ENCODE data around the gene CADM4.
"Not testable (repeated sequence)": the region's sequence is repeated elsewhere in the genome, so short reads cannot be mapped to it uniquely, and the experiment has no call there.

The CADM4 gene

GRCh38 chr19:43589678-43590077 lies 50.0 kb downstream of the CADM4 start:
- Histone ChIP-seq H3K4me1 (ENCODE audit: insufficient read depth, low read length) (no peaks in the 10 kb centered on the region), H3K9me3 (ENCODE audit: insufficient read depth, low read depth, low read length) (no peaks in the 10 kb centered on the region), H3K9ac (ENCODE audit: low read depth, low read length) (no peak overlapping the region), H3K36me3 (ENCODE audit: insufficient read depth, low read depth, low read length) (peaks cover 39% of the 10 kb centered on the region), H3K27ac (ENCODE audit: low read length) (no peak overlapping the region), H3K27me3 (ENCODE audit: insufficient read depth, low read length) (no peaks in the 10 kb centered on the region), H3K4me3 (ENCODE audit: low read length) (no peak overlapping the region)

- H3K36me3 ChIP-seq (ENCODE audit: insufficient read depth, low read depth, low read length) = peaks cover 38% of the 10 kb centered on the region
- no peak overlapping the region for H3K9ac ChIP-seq (ENCODE audit: low read depth, low read length)
- H3K4me3 ChIP-seq (ENCODE audit: low read length) = no peak overlapping the region
- H3K27ac ChIP-seq (ENCODE audit: low read length) = no peak overlapping the region
- H3K27me3 ChIP-seq (ENCODE audit: insufficient read depth, low read length) = no peaks in the 10 kb centered on the region
- no peaks in the 10 kb centered on the region for H3K9me3 ChIP-seq (ENCODE audit: insufficient read depth, low read depth, low read length)
- no peaks in the 10 kb centered on the region for H3K4me1 ChIP-seq (ENCODE audit: insufficient read depth, low read length)
Observed at GRCh38 chr19:43589277-43589676, 50.4 kb downstream of the CADM4 start.

DNA sequence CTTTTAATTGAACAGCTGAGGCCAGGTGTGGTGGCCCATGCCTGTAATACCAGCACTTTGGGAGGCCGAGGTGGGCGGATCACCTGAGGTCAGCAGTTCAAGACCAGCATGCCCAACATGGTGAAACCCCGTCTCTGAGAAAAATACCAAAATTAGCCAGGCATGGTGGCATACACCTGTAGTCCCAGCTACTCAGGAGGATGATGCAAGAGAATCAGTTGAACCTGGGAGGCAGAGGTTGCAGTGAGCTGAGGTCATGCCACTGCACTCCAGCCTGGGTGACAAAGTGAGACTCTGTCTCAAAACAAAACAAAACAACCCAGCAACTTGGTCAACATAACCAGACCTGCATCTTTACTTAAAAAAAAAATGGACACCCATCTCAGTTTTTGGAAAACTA lies 52.6 kb downstream of the CADM4 start:
- not testable (repeated sequence) for H3K27ac ChIP-seq (ENCODE audit: low read length)

DNA sequence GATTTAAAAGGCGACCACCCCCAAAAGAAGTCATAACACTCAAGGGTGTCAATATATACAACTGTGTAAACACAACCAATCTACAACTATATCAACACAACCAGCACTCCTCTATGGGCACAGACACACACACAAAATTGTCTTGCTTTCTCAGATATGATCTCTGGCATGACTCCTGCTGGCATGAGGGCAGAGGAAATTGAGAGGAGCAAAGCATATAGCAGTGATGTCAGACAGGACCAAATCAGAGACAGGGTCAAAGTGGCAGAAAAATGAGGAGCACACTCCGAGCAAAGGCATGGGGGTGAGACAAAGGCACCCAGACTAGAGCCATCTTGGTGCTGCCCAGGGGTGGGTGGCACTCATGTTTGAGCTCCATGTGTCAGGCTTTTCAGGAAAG lies 53.3 kb downstream of the CADM4 start:
- H3K9ac ChIP-seq (ENCODE audit: low read depth, low read length) = no peak overlapping the region
- H3K4me3 ChIP-seq (ENCODE audit: low read length) = no peak overlapping the region
- peaks cover 20% of the 10 kb centered on the region; the same call in 1 of the 2 replicates for H3K36me3 ChIP-seq (ENCODE audit: insufficient read depth, low read depth, low read length)
- H3K27ac ChIP-seq (ENCODE audit: low read length) = no peak overlapping the region
- H3K9me3 ChIP-seq (ENCODE audit: insufficient read depth, low read depth, low read length) = no peaks in the 10 kb centered on the region
- no peaks in the 10 kb centered on the region for H3K4me1 ChIP-seq (ENCODE audit: insufficient read depth, low read length)
- H3K27me3 ChIP-seq (ENCODE audit: insufficient read depth, low read length) = no peaks in the 10 kb centered on the region

More for the DNA sequence above, 52.6 kb downstream of the CADM4 start:
- H3K27me3 ChIP-seq (ENCODE audit: insufficient read depth, low read length); H3K9me3 ChIP-seq (ENCODE audit: insufficient read depth, low read depth, low read length); H3K4me1 ChIP-seq (ENCODE audit: insufficient read depth, low read length); H3K9ac ChIP-seq (ENCODE audit: low read depth, low read length); H3K4me3 ChIP-seq (ENCODE audit: low read length): not testable (repeated sequence)
- peaks cover 21% of the 10 kb centered on the region; the same call in 1 of the 2 replicates for H3K36me3 ChIP-seq (ENCODE audit: insufficient read depth, low read depth, low read length)

- H3K27ac ChIP-seq (ENCODE audit: low read length) = no peak overlapping the region
Observed at GRCh38 chr19:43584484-43584883, 55.2 kb downstream of the CADM4 start.

GRCh38 chr19:43582495-43582894 lies 57.2 kb downstream of the CADM4 start:
- Histone ChIP-seq H3K4me1 (ENCODE audit: insufficient read depth, low read length) (no peaks in the 10 kb centered on the region; the same call in 1 of the 2 replicates), H3K9me3 (ENCODE audit: insufficient read depth, low read depth, low read length) (no peaks in the 10 kb centered on the region), H3K36me3 (ENCODE audit: insufficient read depth, low read depth, low read length) (peaks cover 6% of the 10 kb centered on the region; the same call in 1 of the 2 replicates), H3K27me3 (ENCODE audit: insufficient read depth, low read length) (no peaks in the 10 kb centered on the region), H3K9ac (ENCODE audit: low read depth, low read length) (no peak overlapping the region), H3K27ac (ENCODE audit: low read length) (no peak overlapping the region), H3K4me3 (ENCODE audit: low read length) (no peak overlapping the region)

More at GRCh38 chr19:43584484-43584883, 55.2 kb downstream of the CADM4 start:
- no peaks in the 10 kb centered on the region for H3K27me3 ChIP-seq (ENCODE audit: insufficient read depth, low read length)
- H3K36me3 ChIP-seq (ENCODE audit: insufficient read depth, low read depth, low read length) = peaks cover 6% of the 10 kb centered on the region; the same call in 1 of the 2 replicates
- H3K9me3 ChIP-seq (ENCODE audit: insufficient read depth, low read depth, low read length) = no peaks in the 10 kb centered on the region
- H3K9ac ChIP-seq (ENCODE audit: low read depth, low read length) = no peak overlapping the region
- no peaks in the 10 kb centered on the region; the same call in 1 of the 2 replicates for H3K4me1 ChIP-seq (ENCODE audit: insufficient read depth, low read length)
- H3K4me3 ChIP-seq (ENCODE audit: low read length) = no peak overlapping the region

- no peak overlapping the region for H3K27ac ChIP-seq (ENCODE audit: low read length)
- peaks cover 3% of the 10 kb centered on the region; the same call in 1 of the 2 replicates for H3K36me3 ChIP-seq (ENCODE audit: insufficient read depth, low read depth, low read length)
- no peaks in the 10 kb centered on the region; the same call in 1 of the 2 replicates for H3K4me1 ChIP-seq (ENCODE audit: insufficient read depth, low read length)
- H3K9ac ChIP-seq (ENCODE audit: low read depth, low read length) = peak overlapping the region; percentile 93; the same call in 1 of the 2 replicates
- no peaks in the 10 kb centered on the region for H3K9me3 ChIP-seq (ENCODE audit: insufficient read depth, low read depth, low read length)
- H3K27me3 ChIP-seq (ENCODE audit: insufficient read depth, low read length) = no peaks in the 10 kb centered on the region
- H3K4me3 ChIP-seq (ENCODE audit: low read length) = peak overlapping the region; percentile 81; the same call in 1 of the 2 replicates
Observed at GRCh38 chr19:43581467-43581866, 58.2 kb downstream of the CADM4 start.

DNA sequence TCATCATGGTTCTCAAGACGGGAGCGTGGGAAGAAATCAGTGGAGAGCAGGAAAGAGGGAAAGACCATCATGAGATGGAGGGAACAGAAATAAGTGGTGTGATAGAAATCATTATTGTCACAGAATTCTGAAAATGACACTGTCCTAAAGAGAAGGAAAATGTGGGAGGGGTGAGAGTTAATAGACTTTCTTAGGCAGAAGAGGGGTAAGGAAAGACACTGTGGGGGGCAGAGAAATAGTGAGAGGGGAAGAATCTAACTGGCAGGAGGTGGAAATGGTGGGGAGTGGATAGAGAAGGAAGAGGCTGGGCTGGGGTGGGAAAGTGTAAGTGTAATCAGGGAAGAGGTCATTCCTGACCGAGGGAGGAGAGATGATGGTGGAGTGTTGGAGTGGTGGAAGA lies 60.9 kb downstream of the CADM4 start:
- H3K27ac ChIP-seq (ENCODE audit: low read length) = no peak overlapping the region
- no peaks in the 10 kb centered on the region for H3K36me3 ChIP-seq (ENCODE audit: insufficient read depth, low read depth, low read length)
- peaks cover 3% of the 10 kb centered on the region; the same call in 1 of the 2 replicates for H3K4me1 ChIP-seq (ENCODE audit: insufficient read depth, low read length)
- no peak overlapping the region for H3K4me3 ChIP-seq (ENCODE audit: low read length)
- H3K27me3 ChIP-seq (ENCODE audit: insufficient read depth, low read length) = no peaks in the 10 kb centered on the region
- no peak overlapping the region for H3K9ac ChIP-seq (ENCODE audit: low read depth, low read length)
- no peaks in the 10 kb centered on the region for H3K9me3 ChIP-seq (ENCODE audit: insufficient read depth, low read depth, low read length)

DNA sequence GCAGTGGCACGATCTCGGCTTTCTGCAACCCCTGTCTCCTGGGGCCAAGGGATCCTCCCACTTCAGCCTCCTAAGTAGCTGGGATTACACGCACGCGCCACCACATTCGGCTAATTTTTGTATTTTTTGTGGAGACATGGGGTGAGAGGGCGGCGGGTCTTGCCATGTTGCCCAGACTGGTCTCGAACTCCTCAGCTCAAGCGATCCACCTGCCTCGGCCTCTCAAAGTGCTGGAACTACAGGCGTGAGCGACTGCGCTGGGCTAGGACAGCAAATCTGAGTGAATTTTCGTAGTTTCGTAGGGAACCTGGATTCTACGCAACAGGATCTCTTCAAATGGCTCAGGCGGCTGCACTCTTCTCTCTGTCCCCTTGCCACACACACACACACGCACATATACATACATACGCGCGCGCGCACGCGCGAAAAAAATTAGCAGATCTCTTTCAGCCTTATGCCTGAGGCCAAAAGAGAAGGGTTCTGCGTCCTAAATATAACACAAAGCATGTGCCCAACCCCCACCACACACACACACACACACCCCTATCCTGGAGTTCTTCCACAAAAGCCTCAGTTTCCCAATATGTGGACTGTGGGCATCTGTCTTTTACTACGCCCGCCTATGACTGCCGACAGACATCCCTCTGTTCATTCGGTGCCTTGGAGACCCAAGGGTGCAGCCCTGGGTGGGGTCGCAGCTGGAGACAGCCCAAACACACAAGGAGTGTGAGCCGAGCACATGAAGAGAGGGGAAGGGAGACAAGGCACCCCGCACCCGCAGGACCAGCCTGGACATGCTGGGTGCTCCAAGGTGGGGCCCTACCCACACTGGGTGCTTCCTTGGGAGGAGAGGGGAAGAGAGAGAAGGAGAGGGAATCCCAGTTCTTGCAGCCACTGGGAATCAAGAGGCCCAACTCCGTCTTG lies 63.4 kb downstream of the CADM4 start:
- Histone ChIP-seq H3K27ac (ENCODE audit: low read length) (peak overlapping the region; percentile 79), H3K9ac (ENCODE audit: low read depth, low read length) (peak overlapping the region; percentile 79; the same call in 1 of the 2 replicates), H3K36me3 (ENCODE audit: insufficient read depth, low read depth, low read length) (0 out of 2 replicates have a peak, but pooled peaks cover 11% of the 10 kb centered on the region), H3K4me3 (ENCODE audit: low read length) (peak overlapping the region; percentile 100), H3K9me3 (ENCODE audit: insufficient read depth, low read depth, low read length) (no peaks in the 10 kb centered on the region), H3K27me3 (ENCODE audit: insufficient read depth, low read length) (no peaks in the 10 kb centered on the region), H3K4me1 (ENCODE audit: insufficient read depth, low read length) (peaks cover 3% of the 10 kb centered on the region; the same call in 1 of the 2 replicates)

DNA sequence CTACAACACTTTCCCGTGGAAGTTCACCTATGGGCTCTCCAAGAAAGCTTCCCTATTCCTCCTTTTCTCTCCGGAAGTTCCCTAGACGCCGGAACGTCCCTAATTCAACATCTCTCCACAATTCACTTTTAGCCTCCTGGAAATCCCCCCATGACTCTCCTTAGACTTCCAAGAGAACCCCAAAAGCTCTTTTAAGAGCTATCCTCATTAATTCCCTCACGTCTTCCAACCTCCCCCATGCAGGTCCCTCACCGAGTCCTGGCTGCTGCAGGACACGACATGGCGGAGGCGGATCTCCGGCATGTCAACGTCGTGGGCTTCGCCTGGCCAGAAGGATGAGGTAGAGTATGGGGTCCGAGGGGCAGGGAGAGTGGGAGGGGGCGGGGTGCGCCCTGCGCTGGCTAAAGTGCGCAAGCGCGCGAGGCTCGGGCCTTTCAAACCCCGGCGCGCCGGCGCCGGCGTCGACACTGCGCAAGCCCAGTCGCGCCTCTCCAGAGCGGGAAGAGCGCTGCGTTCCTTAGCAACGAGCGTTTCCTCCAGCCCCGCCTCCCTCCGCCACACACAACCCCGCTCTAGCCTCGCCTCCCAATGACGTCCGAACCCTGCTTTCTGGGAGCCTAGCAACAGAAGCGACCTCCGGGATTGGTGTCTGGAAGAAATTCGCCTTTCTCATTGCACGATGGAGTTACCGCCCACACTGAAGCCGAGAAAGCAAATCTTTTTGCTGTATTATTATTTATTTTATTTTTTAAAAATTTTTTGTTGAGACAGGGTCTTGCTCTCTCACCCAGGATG lies 64.3 kb downstream of the CADM4 start, which contains the start of the genes PINLYP and XRCC1:
Gene PINLYP, plus strand, starts transcription at position 646 of the 795 bp plus-strand sequence. CDS start 1,391 bp downstream, outside the sequence.
Gene XRCC1, minus strand, starts transcription at position 372 of the 795 bp plus-strand sequence. Its CDS starts 69 bp downstream, at position 303.
- Histone ChIP-seq H3K4me3 (ENCODE audit: low read length) (peak within 1 kb of the TSS; percentile 100), H3K9ac (ENCODE audit: low read depth, low read length) (peak within 1 kb of the TSS; percentile 98), H3K36me3 (ENCODE audit: insufficient read depth, low read depth, low read length) (0 out of 2 replicates have a peak, but pooled peaks cover 11% of the 10 kb centered on the region), H3K9me3 (ENCODE audit: insufficient read depth, low read depth, low read length) (no peaks in the 10 kb centered on the region), H3K27ac (ENCODE audit: low read length) (peak within 1 kb of the TSS; percentile 81), H3K4me1 (ENCODE audit: insufficient read depth, low read length) (peaks cover 3% of the 10 kb centered on the region; the same call in 1 of the 2 replicates), H3K27me3 (ENCODE audit: insufficient read depth, low read length) (no peaks in the 10 kb centered on the region)

Data from iPS-20b (cell line).